ENCODE measurements around the gene PLB1. TPM values are rescaled to one million over a fixed set of nuclear protein-coding genes. Genes with fewer than 3 reads are reported as not detected.

The PLB1 gene
- total and polyA plus RNA-seq, 9 of the 15 experiments (the other 6 are each of a cell fraction or from before 2014, with no cell fraction given): 0.01 to 0.09 (median 0.07) TPM; not detected in 2

DNA sequence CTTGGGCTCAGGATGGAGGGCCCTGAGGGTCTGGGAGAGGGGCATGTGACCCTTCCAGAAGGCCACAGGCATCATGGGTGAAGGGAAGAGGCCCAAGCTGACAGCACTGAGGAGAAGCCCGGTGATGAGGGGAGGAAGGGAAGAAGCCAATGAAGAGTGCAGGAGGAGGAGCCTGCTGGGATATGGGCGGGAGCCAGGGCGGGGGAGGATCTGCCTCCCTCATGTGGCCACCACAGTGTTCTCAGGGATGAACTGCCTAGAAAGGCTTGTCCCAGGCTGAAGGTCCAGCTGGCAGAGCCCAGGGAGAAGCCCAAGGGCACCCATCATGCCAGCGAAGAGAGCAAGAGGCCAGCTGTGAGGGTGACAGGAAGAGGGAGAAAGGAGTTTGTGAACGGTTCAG is 24.6 kb upstream of the PLB1 start (continued):
- TF ChIP-seq ZNF79 (CRISPR knock-in tag; IDR thresholded peaks at IDR 0.05; ENCODE audit: low read depth): no peak
- peak in 2 of 3 experiments; percentile 27 to 31; a peak in 1 of 6 replicates for TF ChIP-seq CTCF (IDR thresholded peaks at IDR 0.05 in 2 of 3, conservative IDR thresholded peaks at IDR 0.05 in 1 of 3; ENCODE audit: insufficient read depth in 2 of 3, low read depth in 1 of 3, low read length in 3 of 3)
- no peak for TF ChIP-seq SMC3 (conservative IDR thresholded peaks at IDR 0.05; ENCODE audit: insufficient read depth, low read depth, low read length)

DNA sequence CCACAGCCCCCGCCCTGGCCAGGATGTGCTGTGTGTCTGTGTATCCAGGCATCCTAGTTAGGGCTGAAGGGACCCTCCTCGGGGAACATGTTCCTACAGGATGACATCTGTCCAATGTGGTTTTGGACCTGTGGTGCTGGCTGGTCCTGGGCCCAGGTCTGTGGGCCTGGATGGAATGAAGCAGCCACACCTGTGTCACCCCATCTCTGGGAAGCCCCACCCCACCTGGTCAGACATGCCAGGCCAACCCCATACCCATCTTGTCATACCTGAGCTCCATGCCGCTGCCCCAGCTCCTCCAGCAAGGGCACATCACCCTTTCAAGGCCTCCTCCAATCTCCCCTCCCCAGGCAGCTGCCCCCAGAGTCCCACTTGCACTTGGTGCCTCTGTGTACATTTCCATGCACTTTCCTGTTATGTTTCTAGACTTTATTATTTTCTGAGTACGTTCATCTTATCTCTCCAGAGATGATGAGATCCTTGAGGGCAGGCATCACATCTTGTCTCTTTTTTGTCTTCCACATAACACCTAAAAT is 24.1 kb upstream of the PLB1 start:
- no peaks in the 10 kb centered on the region for H4K20me1 ChIP-seq (replicated peaks; ENCODE audit: control insufficient read depth, insufficient read depth, low read length)
- H3K36me3 ChIP-seq (ENCODE audit: control insufficient read depth, insufficient read depth, low read length): no peaks in the 10 kb centered on the region
- H3K9me1 ChIP-seq (ENCODE audit: control insufficient read depth, insufficient read depth, low read length): no peaks in the 10 kb centered on the region
- POLR2A ChIA-PET: no interaction called here
- intact Hi-C loops (cut with micrococcal nuclease) (no loop called here), in situ Hi-C loops (cut with MboI) (no loop called here)
- ATAC-seq (no peak), FAIRE-seq (no peak), DNase-seq (ENCODE audit: extremely low read depth in 1 of 4, low spot score in 3 of 4) (no peak)
- H3K9me3 ChIP-seq (replicated peaks; ENCODE audit: control insufficient read depth, insufficient read depth, low read depth, low read length): no peaks in the 10 kb centered on the region
- TF ChIP-seq C11orf30 (IDR thresholded peaks at IDR 0.05; ENCODE audit: low read depth) (no peak), CSDE1 (IDR thresholded peaks at IDR 0.05) (no peak), ZNF644 (tag; IDR thresholded peaks at IDR 0.05; ENCODE audit: low read depth) (no peak), ZBTB8A (IDR thresholded peaks at IDR 0.05; ENCODE audit: partially characterized antibody) (no peak), ZNF408 (CRISPR knock-in tag; IDR thresholded peaks at IDR 0.05; ENCODE audit: low read depth) (no peak), ID3 (CRISPR knock-in tag; IDR thresholded peaks at IDR 0.05) (no peak), ID3 (tag; IDR thresholded peaks at IDR 0.05) (no peak), SMAD2 (IDR thresholded peaks at IDR 0.05; ENCODE audit: low read depth, low read length) (no peak), ZFP91 (CRISPR knock-in tag; IDR thresholded peaks at IDR 0.05) (no peak), NR2F6 (CRISPR knock-in tag; IDR thresholded peaks at IDR 0.05) (no peak), BRF1 (IDR thresholded peaks at IDR 0.05; ENCODE audit: borderline replicate concordance, extremely low read depth, insufficient read length) (no peak), PTTG1 (tag; IDR thresholded peaks at IDR 0.05; ENCODE audit: low read depth) (no peak)
- TF ChIP-seq, protein P1, sequence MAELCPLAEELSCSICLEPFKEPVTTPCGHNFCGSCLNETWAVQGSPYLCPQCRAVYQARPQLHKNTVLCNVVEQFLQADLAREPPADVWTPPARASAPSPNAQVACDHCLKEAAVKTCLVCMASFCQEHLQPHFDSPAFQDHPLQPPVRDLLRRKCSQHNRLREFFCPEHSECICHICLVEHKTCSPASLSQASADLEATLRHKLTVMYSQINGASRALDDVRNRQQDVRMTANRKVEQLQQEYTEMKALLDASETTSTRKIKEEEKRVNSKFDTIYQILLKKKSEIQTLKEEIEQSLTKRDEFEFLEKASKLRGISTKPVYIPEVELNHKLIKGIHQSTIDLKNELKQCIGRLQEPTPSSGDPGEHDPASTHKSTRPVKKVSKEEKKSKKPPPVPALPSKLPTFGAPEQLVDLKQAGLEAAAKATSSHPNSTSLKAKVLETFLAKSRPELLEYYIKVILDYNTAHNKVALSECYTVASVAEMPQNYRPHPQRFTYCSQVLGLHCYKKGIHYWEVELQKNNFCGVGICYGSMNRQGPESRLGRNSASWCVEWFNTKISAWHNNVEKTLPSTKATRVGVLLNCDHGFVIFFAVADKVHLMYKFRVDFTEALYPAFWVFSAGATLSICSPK (IDR thresholded peaks at IDR 0.05; ENCODE audit: borderline replicate concordance): no peak
- H3K4me3 ChIP-seq: no peak overlapping the region
- WGBS (ENCODE audit: insufficient coverage, low coverage, missing lambda C conversion rate): 0% methylated on average over 3 of the region's 4 CpGs
- CTCF ChIA-PET (ENCODE audit: low intra/inter-chr PET ratio): no interaction called here
- no peaks in the 10 kb centered on the region for H3K79me2 ChIP-seq (ENCODE audit: control insufficient read depth, insufficient read depth, low read length)
- no peak overlapping the region for H2AFZ ChIP-seq (ENCODE audit: low read depth, low read length)
- H3K4me1 ChIP-seq (replicated peaks in 1 of 2; ENCODE audit: control insufficient read depth in 2 of 2, insufficient read depth in 2 of 2, low read length in 2 of 2): no peaks in the 10 kb centered on the region; a peak in 1 of 5 replicates
- H3K27ac ChIP-seq (ENCODE audit: extremely low read depth, low read depth, low read length): no peak overlapping the region
- no peak overlapping the region for H3K4me2 ChIP-seq (ENCODE audit: insufficient read depth, low read length)
- no TSS peak for BruUV-seq (replicated peaks)
- no peak overlapping the region for H3K9ac ChIP-seq (ENCODE audit: insufficient read depth in 1 of 2, low read depth in 2 of 2, low read length in 2 of 2)
- H3K27me3 ChIP-seq (ENCODE audit: control insufficient read depth in 2 of 2, insufficient read depth in 2 of 2, low read length in 2 of 2): peaks cover 0 to 19% of the 10 kb centered on the region in 2 experiments; a peak in 2 of 5 replicates

Data from K562 (cell line).